Neural cell (in vitro differentiated cells): ENCODE measurements around the gene SGSH. TPM values are rescaled to one million over a fixed set of nuclear protein-coding genes. Genes with fewer than 3 reads are reported as not detected.

Experiments used
- H2AFZ ChIP-seq: fragments of 200-600, 300-800 bp; sonication (generic), shearing (Covaris generic); 2 replicates; pipeline ENCODE4 v1.6.0; 2014; ENCODE audit warnings: low read depth, mild to moderate bottlenecking, antibody characterized with exemption, low read length, moderate library complexity
- H3F3A ChIP-seq: fragments of 200-600 bp; shearing (Covaris generic); 2 replicates; pipeline ENCODE4 v1.6.1; 2016; ENCODE audit warnings: mild to moderate bottlenecking, moderate library complexity, mixed read lengths, antibody characterized with exemption, low read length; ENCODE audit not compliant: insufficient read depth, poor library complexity, severe bottlenecking
- H3K27ac ChIP-seq: fragments of 200-600, 300-800 bp; sonication (generic), shearing (Covaris generic); 2 replicates; pipeline ENCODE4 v1.5.1; 2014; ENCODE audit warnings: mild to moderate bottlenecking, low read length, moderate library complexity
- H3K27me3 ChIP-seq: fragments of 300-800, 200-600 bp; sonication (generic), shearing (Covaris generic); 2 replicates; pipeline ENCODE4 v1.6.0; 2014; ENCODE audit warnings: mild to moderate bottlenecking, low read depth, low read length, moderate library complexity; ENCODE audit not compliant: insufficient read depth
- H3K36me3 ChIP-seq: fragments of 300-800, 200-600 bp; sonication (generic), shearing (Covaris generic); 2 replicates; pipeline ENCODE4 v1.5.1; 2014; ENCODE audit warnings: mild to moderate bottlenecking, antibody characterized with exemption, low read length, moderate library complexity; ENCODE audit not compliant: insufficient read depth
- H3K4me2 ChIP-seq: fragments of 300-800, 200-600 bp; sonication (generic), shearing (Covaris generic); 2 replicates; pipeline ENCODE4 v1.6.0; 2014; ENCODE audit warnings: mild to moderate bottlenecking, low read length
- H3K4me3 ChIP-seq: fragments of 300-800, 200-600 bp; sonication (generic), shearing (Covaris generic); 2 replicates; pipeline ENCODE4 v1.5.1; 2014; ENCODE audit warnings: mild to moderate bottlenecking, low read length, moderate library complexity
- H3K79me2 ChIP-seq: fragments of 200-600 bp; shearing (Covaris generic); replicated peaks from 2 replicates; pipeline ENCODE4 v1.6.0; 2014; ENCODE audit warnings: mild to moderate bottlenecking, low read length, moderate library complexity; ENCODE audit not compliant: insufficient read depth
- H3K9ac ChIP-seq: fragments of 300-800, 200-600 bp; sonication (generic), shearing (Covaris generic); 2 replicates; pipeline ENCODE4 v1.6.1; 2016; ENCODE audit warnings: mild to moderate bottlenecking, low read length, mixed read lengths
- H3K9me2 ChIP-seq: fragments of 200-600 bp; shearing (Covaris generic); 2 replicates; pipeline ENCODE4 v1.6.1; 2016; ENCODE audit warnings: mild to moderate bottlenecking, low read length, mixed read lengths; ENCODE audit not compliant: insufficient read depth
- H3K9me3 ChIP-seq: fragments of 200-600, 300-800 bp; sonication (generic), shearing (Covaris generic); 2 replicates; pipeline ENCODE4 v1.6.1; 2016; ENCODE audit warnings: mild to moderate bottlenecking, mixed run types, low read length, moderate library complexity, mixed read lengths
- H4K20me1 ChIP-seq: fragments of 200-600 bp; shearing (Covaris generic); 2 replicates; pipeline ENCODE4 v1.6.1; 2016; ENCODE audit warnings: mild to moderate bottlenecking, mixed run types; ENCODE audit not compliant: insufficient read depth
- CTCF ChIP-seq: fragments of 450-650 bp; IDR thresholded peaks from 2 replicates; pipeline ENCODE4 v1.5.1; 2014; ENCODE audit warnings: antibody characterized with exemption, mild to moderate bottlenecking, moderate library complexity; ENCODE audit not compliant: poor library complexity, severe bottlenecking
- EP300 ChIP-seq: fragments of 450-650 bp; conservative IDR thresholded peaks from 2 replicates; pipeline ENCODE4 v1.6.1; 2014; ENCODE audit warnings: antibody characterized with exemption, mild to moderate bottlenecking, moderate library complexity; ENCODE audit not compliant: poor library complexity, severe bottlenecking
- EZH2 ChIP-seq: fragments of 200-600, 300-800 bp; shearing (Covaris generic), sonication (generic); IDR thresholded peaks from 2 replicates; pipeline ENCODE4 v1.6.1; 2014; ENCODE audit warnings: antibody characterized with exemption, low read length, borderline replicate concordance, mild to moderate bottlenecking; ENCODE audit not compliant: insufficient read depth, poor library complexity, severe bottlenecking
- MXI1 ChIP-seq: fragments of 450-650 bp; conservative IDR thresholded peaks from 2 replicates; pipeline ENCODE4 v1.6.1; 2014; ENCODE audit warnings: antibody characterized with exemption, mild to moderate bottlenecking; ENCODE audit not compliant: poor library complexity, severe bottlenecking
- POLR2AphosphoS5 ChIP-seq: IDR thresholded peaks from 2 replicates; pipeline ENCODE4 v1.6.1; 2012
- RAD21 ChIP-seq: fragments of 450-650 bp; conservative IDR thresholded peaks from 2 replicates; pipeline ENCODE4 v1.6.1; 2014; ENCODE audit warnings: antibody characterized with exemption, mild to moderate bottlenecking, moderate library complexity
- REST ChIP-seq: IDR thresholded peaks from 2 replicates; pipeline ENCODE4 v1.6.1; 2012; ENCODE audit warnings: borderline replicate concordance
- SMC3 ChIP-seq: fragments of 450-650 bp; conservative IDR thresholded peaks from 2 replicates; pipeline ENCODE4 v1.6.1; 2014; ENCODE audit warnings: antibody characterized with exemption, mild to moderate bottlenecking, moderate library complexity; ENCODE audit not compliant: poor library complexity
- TAF1 ChIP-seq: IDR thresholded peaks from 2 replicates; pipeline ENCODE4 v1.6.1; 2012; ENCODE audit warnings: low read depth
- polyA plus RNA-seq: library from polyadenylated mRNA; depleted of rRNA; stranded (reverse); fragments of >200 nt; gene quantifications from 2 replicates; pipeline ENCODE4 v1.2.3, GENCODE V29; 2014

Gene SGSH
- polyA plus RNA-seq, 1 donor from 2014 or later, result 8.0 TPM

- H3K79me2 ChIP-seq, result no peaks in the 10 kb centered on the region
- H3F3A ChIP-seq, result no peaks in the 10 kb centered on the region
- no peak overlapping the region for H3K9ac ChIP-seq
- no peak overlapping the region for H3K27ac ChIP-seq
- no peaks in the 10 kb centered on the region for H3K9me2 ChIP-seq
- no peaks in the 10 kb centered on the region for H3K9me3 ChIP-seq
- H2AFZ ChIP-seq, result no peak overlapping the region
- H3K36me3 ChIP-seq, result no peaks in the 10 kb centered on the region
- H3K27me3 ChIP-seq, result no peaks in the 10 kb centered on the region
- H3K4me2 ChIP-seq, result no peak overlapping the region
- no peaks in the 10 kb centered on the region for H4K20me1 ChIP-seq
- H3K4me3 ChIP-seq, result no peak overlapping the region
- no peak for TF ChIP-seq CTCF
- no peak for TF ChIP-seq REST
- no peak for TF ChIP-seq SMC3
Measured at GRCh38 chr17:80208050-80208449, 12.1 kb downstream of the SGSH start.

GRCh38 chr17:80205811-80206210 is 14.3 kb downstream of the SGSH start:
- H4K20me1 ChIP-seq, result no peaks in the 10 kb centered on the region
- H3K36me3 ChIP-seq, result no peaks in the 10 kb centered on the region
- H3K79me2 ChIP-seq, result no peaks in the 10 kb centered on the region
- no peaks in the 10 kb centered on the region for H3F3A ChIP-seq
- H2AFZ ChIP-seq, result no peak overlapping the region
- H3K4me3 ChIP-seq, result no peak overlapping the region
- no peak overlapping the region for H3K27ac ChIP-seq
- no peak overlapping the region for H3K9ac ChIP-seq
- no peaks in the 10 kb centered on the region for H3K9me2 ChIP-seq
- no peaks in the 10 kb centered on the region for H3K27me3 ChIP-seq
- no peaks in the 10 kb centered on the region for H3K9me3 ChIP-seq
- no peak for TF ChIP-seq RAD21
- no peak for TF ChIP-seq EZH2
- no peak for TF ChIP-seq SMC3
- no peak overlapping the region for H3K4me2 ChIP-seq

GRCh38 chr17:80204626-80205468 is 15.3 kb downstream of the SGSH start:
- Histone ChIP-seq H3K9me3 (no peaks in the 10 kb centered on the region), H3K4me3 (no peak overlapping the region), H2AFZ (no peak overlapping the region), H3K4me2 (no peak overlapping the region), H3K9ac (no peak overlapping the region), H3K36me3 (no peaks in the 10 kb centered on the region), H3K27me3 (no peaks in the 10 kb centered on the region), H3K27ac (no peak overlapping the region), H3K9me2 (no peaks in the 10 kb centered on the region), H3F3A (no peaks in the 10 kb centered on the region), H3K79me2 (no peaks in the 10 kb centered on the region), H4K20me1 (no peaks in the 10 kb centered on the region)
- no peak for TF ChIP-seq EZH2
- TF ChIP-seq CTCF, result no peak
- no peak for TF ChIP-seq TAF1
- no peak for TF ChIP-seq POLR2AphosphoS5
- no peak for TF ChIP-seq RAD21
- no peak for TF ChIP-seq MXI1
- TF ChIP-seq EP300, result no peak
- no peak for TF ChIP-seq SMC3
- no peak for TF ChIP-seq REST
